ENCODE results near the gene EEF1A1.

EEF1A1 gene

DNA sequence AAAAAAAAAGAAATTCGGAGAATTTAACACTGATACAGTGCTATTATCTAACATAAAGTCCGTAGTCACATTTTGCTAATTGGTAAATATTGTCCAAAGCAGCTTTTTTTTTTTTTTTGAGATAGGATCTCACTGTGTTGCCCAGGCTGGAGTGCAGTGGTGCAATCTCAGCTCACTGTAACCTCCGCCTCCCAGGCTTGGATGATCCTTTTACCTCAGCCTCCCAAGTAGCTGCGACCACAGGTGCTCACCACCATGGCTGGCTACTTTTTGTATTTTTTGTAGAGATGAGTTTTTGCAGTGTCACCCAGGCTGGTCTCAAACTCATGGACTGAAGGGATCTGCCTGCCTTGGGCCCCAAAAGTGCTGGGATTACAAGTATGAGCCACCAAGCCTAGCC lies 43.4 kb downstream of the EEF1A1 start:
- TF ChIP-seq ZNF8 (CRISPR knock-in tag; IDR thresholded peaks at IDR 0.05) (no peak), GLIS3 (CRISPR knock-in tag; IDR thresholded peaks at IDR 0.05) (no peak), PPARA (CRISPR knock-in tag; IDR thresholded peaks at IDR 0.05; ENCODE audit: borderline replicate concordance) (no peak), TSHZ2 (CRISPR knock-in tag; IDR thresholded peaks at IDR 0.05) (no peak), TCF4 (CRISPR knock-in tag; IDR thresholded peaks at IDR 0.05; ENCODE audit: borderline replicate concordance) (no peak), ZNF70 (CRISPR knock-in tag; IDR thresholded peaks at IDR 0.05) (no peak), RARB (CRISPR knock-in tag; IDR thresholded peaks at IDR 0.05) (no peak), ZFP3 (CRISPR knock-in tag; IDR thresholded peaks at IDR 0.05) (no peak), ISL1 (CRISPR knock-in tag; IDR thresholded peaks at IDR 0.05) (no peak), ARNTL (CRISPR knock-in tag; IDR thresholded peaks at IDR 0.05; ENCODE audit: borderline replicate concordance, low read depth) (no peak), ZC3H10 (CRISPR knock-in tag; IDR thresholded peaks at IDR 0.05) (no peak), ESRRG (CRISPR knock-in tag; IDR thresholded peaks at IDR 0.05) (no peak), BACH2 (CRISPR knock-in tag; IDR thresholded peaks at IDR 0.05; ENCODE audit: borderline replicate concordance) (no peak)
- TF ChIP-seq, protein P1, sequence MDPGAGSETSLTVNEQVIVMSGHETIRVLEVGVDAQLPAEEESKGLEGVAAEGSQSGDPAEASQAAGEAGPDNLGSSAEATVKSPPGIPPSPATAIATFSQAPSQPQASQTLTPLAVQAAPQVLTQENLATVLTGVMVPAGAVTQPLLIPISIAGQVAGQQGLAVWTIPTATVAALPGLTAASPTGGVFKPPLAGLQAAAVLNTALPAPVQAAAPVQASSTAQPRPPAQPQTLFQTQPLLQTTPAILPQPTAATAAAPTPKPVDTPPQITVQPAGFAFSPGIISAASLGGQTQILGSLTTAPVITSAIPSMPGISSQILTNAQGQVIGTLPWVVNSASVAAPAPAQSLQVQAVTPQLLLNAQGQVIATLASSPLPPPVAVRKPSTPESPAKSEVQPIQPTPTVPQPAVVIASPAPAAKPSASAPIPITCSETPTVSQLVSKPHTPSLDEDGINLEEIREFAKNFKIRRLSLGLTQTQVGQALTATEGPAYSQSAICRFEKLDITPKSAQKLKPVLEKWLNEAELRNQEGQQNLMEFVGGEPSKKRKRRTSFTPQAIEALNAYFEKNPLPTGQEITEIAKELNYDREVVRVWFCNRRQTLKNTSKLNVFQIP (CRISPR knock-in tag; IDR thresholded peaks at IDR 0.05; ENCODE audit: borderline replicate concordance, low read depth) = no peak
- TF ChIP-seq, protein P2, sequence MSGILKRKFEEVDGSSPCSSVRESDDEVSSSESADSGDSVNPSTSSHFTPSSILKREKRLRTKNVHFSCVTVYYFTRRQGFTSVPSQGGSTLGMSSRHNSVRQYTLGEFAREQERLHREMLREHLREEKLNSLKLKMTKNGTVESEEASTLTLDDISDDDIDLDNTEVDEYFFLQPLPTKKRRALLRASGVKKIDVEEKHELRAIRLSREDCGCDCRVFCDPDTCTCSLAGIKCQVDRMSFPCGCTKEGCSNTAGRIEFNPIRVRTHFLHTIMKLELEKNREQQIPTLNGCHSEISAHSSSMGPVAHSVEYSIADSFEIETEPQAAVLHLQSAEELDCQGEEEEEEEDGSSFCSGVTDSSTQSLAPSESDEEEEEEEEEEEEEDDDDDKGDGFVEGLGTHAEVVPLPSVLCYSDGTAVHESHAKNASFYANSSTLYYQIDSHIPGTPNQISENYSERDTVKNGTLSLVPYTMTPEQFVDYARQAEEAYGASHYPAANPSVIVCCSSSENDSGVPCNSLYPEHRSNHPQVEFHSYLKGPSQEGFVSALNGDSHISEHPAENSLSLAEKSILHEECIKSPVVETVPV (CRISPR knock-in tag; IDR thresholded peaks at IDR 0.05) = no peak
- TF ChIP-seq, protein P3, sequence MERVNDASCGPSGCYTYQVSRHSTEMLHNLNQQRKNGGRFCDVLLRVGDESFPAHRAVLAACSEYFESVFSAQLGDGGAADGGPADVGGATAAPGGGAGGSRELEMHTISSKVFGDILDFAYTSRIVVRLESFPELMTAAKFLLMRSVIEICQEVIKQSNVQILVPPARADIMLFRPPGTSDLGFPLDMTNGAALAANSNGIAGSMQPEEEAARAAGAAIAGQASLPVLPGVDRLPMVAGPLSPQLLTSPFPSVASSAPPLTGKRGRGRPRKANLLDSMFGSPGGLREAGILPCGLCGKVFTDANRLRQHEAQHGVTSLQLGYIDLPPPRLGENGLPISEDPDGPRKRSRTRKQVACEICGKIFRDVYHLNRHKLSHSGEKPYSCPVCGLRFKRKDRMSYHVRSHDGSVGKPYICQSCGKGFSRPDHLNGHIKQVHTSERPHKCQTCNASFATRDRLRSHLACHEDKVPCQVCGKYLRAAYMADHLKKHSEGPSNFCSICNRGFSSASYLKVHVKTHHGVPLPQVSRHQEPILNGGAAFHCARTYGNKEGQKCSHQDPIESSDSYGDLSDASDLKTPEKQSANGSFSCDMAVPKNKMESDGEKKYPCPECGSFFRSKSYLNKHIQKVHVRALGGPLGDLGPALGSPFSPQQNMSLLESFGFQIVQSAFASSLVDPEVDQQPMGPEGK (CRISPR knock-in tag; IDR thresholded peaks at IDR 0.05; ENCODE audit: borderline replicate concordance) = no peak
- TF ChIP-seq, protein P4, sequence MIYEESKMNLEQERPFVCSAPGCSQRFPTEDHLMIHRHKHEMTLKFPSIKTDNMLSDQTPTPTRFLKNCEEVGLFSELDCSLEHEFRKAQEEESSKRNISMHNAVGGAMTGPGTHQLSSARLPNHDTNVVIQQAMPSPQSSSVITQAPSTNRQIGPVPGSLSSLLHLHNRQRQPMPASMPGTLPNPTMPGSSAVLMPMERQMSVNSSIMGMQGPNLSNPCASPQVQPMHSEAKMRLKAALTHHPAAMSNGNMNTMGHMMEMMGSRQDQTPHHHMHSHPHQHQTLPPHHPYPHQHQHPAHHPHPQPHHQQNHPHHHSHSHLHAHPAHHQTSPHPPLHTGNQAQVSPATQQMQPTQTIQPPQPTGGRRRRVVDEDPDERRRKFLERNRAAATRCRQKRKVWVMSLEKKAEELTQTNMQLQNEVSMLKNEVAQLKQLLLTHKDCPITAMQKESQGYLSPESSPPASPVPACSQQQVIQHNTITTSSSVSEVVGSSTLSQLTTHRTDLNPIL (CRISPR knock-in tag; IDR thresholded peaks at IDR 0.05; ENCODE audit: low read depth) = no peak
- ATAC-seq = no peak

- no peak for ATAC-seq
- TF ChIP-seq BACH2 (CRISPR knock-in tag; IDR thresholded peaks at IDR 0.05; ENCODE audit: borderline replicate concordance) (no peak), TOX (CRISPR knock-in tag; IDR thresholded peaks at IDR 0.05; ENCODE audit: borderline replicate concordance) (no peak), ZNF565 (CRISPR knock-in tag; conservative IDR thresholded peaks at IDR 0.05; ENCODE audit: low read depth) (no peak), ISL1 (CRISPR knock-in tag; IDR thresholded peaks at IDR 0.05) (no peak), TSHZ2 (CRISPR knock-in tag; IDR thresholded peaks at IDR 0.05) (no peak), ZC3H10 (CRISPR knock-in tag; IDR thresholded peaks at IDR 0.05) (no peak)
- TF ChIP-seq, protein P4 (CRISPR knock-in tag; IDR thresholded peaks at IDR 0.05; ENCODE audit: low read depth) = no peak
Measured at GRCh38 chr6:73476723-73477122, 44.1 kb downstream of the EEF1A1 start.
